Sigmoid colon (tissue), 7 donors: ENCODE measurements around the gene SEC23IP. TPM values are rescaled to one million over a fixed set of nuclear protein-coding genes. Genes with fewer than 3 reads are reported as not detected.

Source experiments
- DNase-seq: peaks from one replicate; pipeline ENCODE4 v3.0.0-alpha.2; 2019
- H3K27ac ChIP-seq, 4 donors: fragments of 200-600 bp; sonication (generic); one replicate each; pipeline ENCODE4 v1.5.1; 2016 to 2019; ENCODE audit warnings: mild to moderate bottlenecking in 1 of 4
- H3K27me3 ChIP-seq, 3 donors: fragments of 200-600 bp; sonication (generic); one replicate each; pipeline ENCODE4 v1.5.1; 2019; ENCODE audit warnings: mild to moderate bottlenecking in 1 of 3
- H3K36me3 ChIP-seq, 4 donors: fragments of 200-600 bp; sonication (generic); one replicate each; pipeline ENCODE4 v1.5.1; 2016 to 2019
- H3K4me1 ChIP-seq, 4 donors: fragments of 200-600 bp; sonication (generic); one replicate each; pipeline ENCODE4 v1.5.1; 2017 to 2019
- H3K4me3 ChIP-seq, 4 donors: fragments of 200-600 bp; sonication (generic); one replicate each; pipeline ENCODE4 v1.5.1; 2017 to 2019; ENCODE audit warnings: mild to moderate bottlenecking in 2 of 4, moderate library complexity in 1 of 4
- H3K9me3 ChIP-seq, 4 donors: fragments of 200-600 bp in 3 of 4; sonication (generic) in 3 of 4; one replicate each; pipeline versions ENCODE4 v1.5.1 to v1.6.1; 2013 to 2019
- CTCF ChIP-seq, 4 experiments: fragments of 450-650 bp in 3 of 4; fragments of 200-600 bp in 1 of 4; IDR thresholded peaks; one replicate each; pipeline ENCODE4 v1.5.1; 2016 to 2019; ENCODE audit warnings: antibody characterized with exemption in 4 of 4, mild to moderate bottlenecking in 3 of 4, moderate library complexity in 2 of 4
- EP300 ChIP-seq, 4 donors: sonication (generic); formaldehyde crosslinking; IDR thresholded peaks; one replicate each; pipeline ENCODE4 v1.6.1; 2017; ENCODE audit warnings: antibody characterized with exemption in 4 of 4
- POLR2A ChIP-seq, 2 donors: fragments of 450-650 bp; IDR thresholded peaks; one replicate each; pipeline ENCODE4 v1.6.1; 2016; ENCODE audit warnings: antibody characterized with exemption in 2 of 2, mild to moderate bottlenecking in 2 of 2, moderate library complexity in 2 of 2
- POLR2AphosphoS5 ChIP-seq, 4 donors: sonication (generic); formaldehyde crosslinking; IDR thresholded peaks; one replicate each; pipeline ENCODE4 v1.6.1; 2017; ENCODE audit warnings: antibody characterized with exemption in 4 of 4
- WGBS, 2 donors: extraction: QIAGEN DNeasy Blood & Tissue Kit; methylation state at CpG; one replicate each; pipeline ENCODE4 v1.1.7; 2013; 5-methylcytosine and 5-hydroxymethylcytosine counted together
- intact Hi-C: fragments of 100-400 bp; cut with DNase I; formaldehyde crosslinking; loops from one replicate; pipeline ENCODE4 v1.15.1; 2023
- polyA plus RNA-seq, 3 donors: library from polyadenylated mRNA; stranded (reverse); fragments of 200-250 nt; gene quantifications; one replicate each; pipeline ENCODE4 v1.2.3, GENCODE V29; 2013
- small RNA-seq, 3 donors: library from RNA; depleted of rRNA; stranded (forward); fragments of <200 nt; gene quantifications; one replicate each; pipeline ENCODE3, GENCODE V24; 2016
- total RNA-seq, 4 donors: library from RNA; depleted of rRNA; stranded (reverse); fragments of >200 nt; gene quantifications; one replicate each; pipeline ENCODE4 v1.1.0, GENCODE V29; 2016
- donor health status: healthy with polysubstance abuse.
- donor health status: Bipolar disorder and iron deficiency.
- donor health status: healthy.

The SEC23IP gene
- total and polyA plus RNA-seq, 7 donors, result 8.3 to 31.4 (median 18.3) TPM

DNA sequence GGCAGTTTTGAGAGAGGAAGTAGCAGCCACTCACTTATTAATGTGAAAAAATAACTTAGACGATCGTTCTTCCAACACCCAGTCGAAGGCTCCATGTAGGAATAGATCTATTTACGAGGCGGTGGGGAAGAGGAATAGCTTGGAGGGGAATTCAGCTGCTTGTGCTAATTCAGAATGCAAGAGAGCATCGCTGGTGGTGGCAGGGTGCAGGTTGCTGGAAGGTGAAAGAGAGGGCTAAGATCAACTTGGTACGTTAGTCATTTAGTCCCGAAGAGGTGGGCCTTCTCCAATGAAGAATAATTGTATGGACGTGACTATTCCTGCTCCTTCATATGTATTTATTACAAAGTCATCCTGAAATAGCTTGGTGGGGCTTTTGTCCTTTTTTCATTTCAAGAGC lies 98.5 kb downstream of the SEC23IP start:
- no peak for DNase-seq
- Histone ChIP-seq H3K36me3 (no peaks in the 10 kb centered on the region), H3K27me3 (no peaks in the 10 kb centered on the region), H3K9me3 (no peaks in the 10 kb centered on the region), H3K27ac (no peak overlapping the region), H3K4me1 (no peaks in the 10 kb centered on the region), H3K4me3 (no peak overlapping the region)
- TF ChIP-seq POLR2A (IDR thresholded peaks at IDR 0.05) (no peak), CTCF (IDR thresholded peaks at IDR 0.05) (no peak), EP300 (IDR thresholded peaks at IDR 0.05) (no peak), POLR2AphosphoS5 (IDR thresholded peaks at IDR 0.05) (no peak)
- intact Hi-C loops, result no loop called here
- WGBS, 2 donors, result 74 to 84% methylated on average over 9 of the region's 9 CpGs

- Histone ChIP-seq H3K36me3 (no peaks in the 10 kb centered on the region), H3K27ac (no peak overlapping the region), H3K9me3 (no peaks in the 10 kb centered on the region), H3K4me3 (no peak overlapping the region), H3K27me3 (no peaks in the 10 kb centered on the region), H3K4me1 (no peaks in the 10 kb centered on the region)
- no peak for DNase-seq
- TF ChIP-seq POLR2A (IDR thresholded peaks at IDR 0.05) (no peak), EP300 (IDR thresholded peaks at IDR 0.05) (no peak), POLR2AphosphoS5 (IDR thresholded peaks at IDR 0.05) (no peak), CTCF (IDR thresholded peaks at IDR 0.05) (no peak)
- WGBS, 2 donors, result 93 to 95% methylated on average over 2 of the region's 2 CpGs
- intact Hi-C loops, result no loop called here
These were observed 99.3 kb downstream of the SEC23IP start for GRCh38 chr10:119991816-119992215.

Small RNA genes lying within 50 kb of the gene (small RNA-seq; reads per million reads assigned to genes)
- 0 reads per million in 3 donors for gene MIR4682

Other genes starting within 250 kb of the SEC23IP start
- 10 to 100 TPM; 32.9 to 62.4 (median 43.9) TPM for gene BAG3, start 241.3 kb upstream of the SEC23IP start, total RNA-seq
- 10 to 100 TPM; 10.8 to 22.5 (median 16.9) TPM for gene BAG3, start 241.3 kb upstream of the SEC23IP start, polyA plus RNA-seq
- gene INPP5F, start 166.7 kb upstream of the SEC23IP start, total RNA-seq, result 10 to 100 TPM; 16.0 to 22.2 (median 19.2) TPM
- 1 to 10 TPM; 4.4 to 7.7 (median 6.6) TPM for gene INPP5F, start 166.7 kb upstream of the SEC23IP start, polyA plus RNA-seq
- 10 to 100 TPM; 36.8 to 64.9 (median 63.9) TPM for gene MCMBP, start 19.9 kb upstream of the SEC23IP start, total RNA-seq
- 10 to 100 TPM; 20.4 to 29.3 (median 25.4) TPM for gene MCMBP, start 19.9 kb upstream of the SEC23IP start, polyA plus RNA-seq